ENCODE data around the gene TUBA3D. TPM values are rescaled to one million over a fixed set of nuclear protein-coding genes. Genes with fewer than 3 reads are reported as not detected.
"Not testable (repeated sequence)": the region's sequence is repeated elsewhere in the genome, so short reads cannot be mapped to it uniquely, and the experiment has no call there.

Gene TUBA3D
- total RNA-seq, 1 donor from 2014 or later: not detected

GRCh38 chr2:131484906-131485460 lies 9.1 kb downstream of the TUBA3D start:
- DNase-seq: not testable (repeated sequence)

- DNase-seq: not testable (repeated sequence)
These were observed 10.4 kb downstream of the TUBA3D start for GRCh38 chr2:131486201-131486902.

GRCh38 chr2:131488306-131489205 lies 12.6 kb downstream of the TUBA3D start:
- peak; percentile 3 for DNase-seq

DNA sequence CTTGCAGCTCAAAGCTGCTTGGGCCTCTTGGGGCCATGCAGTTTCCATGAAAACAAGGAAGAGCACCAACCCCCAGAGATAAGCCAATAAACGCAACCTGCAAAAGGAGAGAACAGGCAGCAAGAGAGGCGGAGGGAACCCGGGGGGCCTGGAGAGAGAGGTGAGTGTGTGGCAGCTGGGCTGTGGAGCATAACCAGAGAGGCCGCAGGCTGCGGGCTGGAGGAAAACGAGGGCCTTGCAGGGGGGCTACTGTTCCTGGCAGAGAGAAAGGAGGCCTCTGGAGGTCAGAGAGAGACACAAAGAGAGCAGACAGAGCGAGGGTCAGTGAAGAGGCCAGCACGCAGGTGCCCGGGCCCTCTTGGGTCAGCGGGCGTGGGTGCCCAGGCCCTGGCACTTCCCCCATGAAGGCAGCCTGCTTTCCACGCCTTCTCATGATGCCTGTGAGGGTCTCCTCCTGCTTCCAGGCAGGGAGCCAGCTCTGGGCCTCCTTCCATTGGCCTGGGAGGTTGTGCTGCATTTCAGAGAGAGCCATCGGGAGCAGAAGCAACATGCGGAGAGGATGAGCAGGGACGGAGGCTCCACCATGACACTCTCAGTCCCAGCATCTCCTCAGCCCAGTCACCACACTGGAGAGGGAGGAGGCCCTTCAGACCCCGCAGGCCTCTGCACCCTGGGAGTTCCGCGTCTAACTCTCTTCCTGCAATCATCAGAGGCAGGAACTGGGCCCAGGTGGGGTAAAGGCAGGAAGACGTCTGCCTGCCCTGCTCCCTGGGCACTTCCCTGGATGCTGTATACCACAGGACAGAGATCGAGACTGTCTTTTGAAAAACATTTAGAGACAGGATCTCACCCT lies 14.9 kb downstream of the TUBA3D start:
- DNase-seq: peak; percentile 24

DNA sequence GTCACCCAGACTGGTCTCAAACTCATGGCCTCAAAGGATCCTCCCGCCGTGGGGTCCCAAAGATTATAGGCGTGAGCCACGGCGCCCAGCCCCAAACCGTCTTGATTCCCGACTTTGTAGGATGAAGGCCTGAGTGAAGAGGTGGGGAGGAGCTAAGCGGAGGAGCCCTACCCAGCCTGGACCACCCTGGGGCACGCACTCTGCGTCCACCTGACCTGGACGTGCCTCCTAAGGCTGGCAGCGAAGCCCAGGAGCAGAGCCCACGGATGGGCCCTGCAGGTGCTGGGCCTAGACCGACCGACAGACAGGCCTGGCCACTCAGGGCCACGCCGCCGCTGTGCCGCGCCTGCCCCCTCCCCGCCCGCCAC lies 15.5 kb downstream of the TUBA3D start:
- peak; percentile 13 for DNase-seq

- not testable (repeated sequence) for DNase-seq
These were observed 16.1 kb downstream of the TUBA3D start, which contains the start of gene MZT2A for GRCh38 chr2:131492015-131492417. Gene MZT2A (minus strand): TSS chr2:131492397. CDS start chr2:131492376, 21 bp downstream.

- DNase-seq: peak; percentile 95
These were observed 16.7 kb downstream of the TUBA3D start for GRCh38 chr2:131492418-131493198.

DNA sequence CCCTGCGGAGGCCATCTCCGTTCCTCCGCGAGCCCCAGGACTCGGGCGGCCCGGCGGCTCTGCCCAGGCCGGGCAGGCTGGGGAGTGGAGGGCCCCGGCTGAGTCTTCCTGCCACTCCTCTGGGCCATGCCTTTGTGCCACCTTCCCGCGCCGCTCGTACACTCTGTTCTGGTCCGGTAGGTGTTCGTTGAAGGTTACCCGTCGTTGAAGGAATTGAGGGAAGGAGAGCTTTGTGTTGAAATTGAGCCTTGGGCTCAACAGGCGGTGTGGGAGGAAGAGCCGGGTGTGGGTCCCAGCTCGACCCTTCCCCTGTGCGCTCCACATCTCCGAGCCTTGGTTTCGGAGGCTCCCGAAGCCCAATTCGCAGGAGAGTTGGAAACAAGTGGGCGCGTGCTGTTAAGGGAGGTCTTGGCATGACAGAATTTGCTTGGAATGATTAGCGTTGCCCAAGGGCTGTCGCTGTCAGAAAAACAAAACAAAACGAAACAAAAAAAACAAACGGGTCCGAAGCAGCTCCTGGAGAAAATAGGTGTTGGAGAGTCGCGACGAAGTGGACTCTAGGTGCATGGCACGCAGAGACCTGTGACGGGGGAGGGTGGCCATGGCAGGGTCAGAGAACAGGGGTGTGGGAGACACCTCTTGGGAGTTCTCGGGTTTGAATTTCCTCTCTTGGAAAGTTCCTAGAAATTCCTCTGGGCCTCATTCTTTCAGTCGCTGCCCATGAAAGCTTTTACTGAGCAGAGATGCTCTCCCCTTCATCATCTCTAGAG lies 17.5 kb downstream of the TUBA3D start:
- DNase-seq: peak; percentile 17

- not testable (repeated sequence) for DNase-seq
These were observed 19.6 kb downstream of the TUBA3D start for GRCh38 chr2:131495506-131495905.

- not testable (repeated sequence) for DNase-seq
These were observed 22.5 kb downstream of the TUBA3D start for GRCh38 chr2:131498321-131498973.

DNA sequence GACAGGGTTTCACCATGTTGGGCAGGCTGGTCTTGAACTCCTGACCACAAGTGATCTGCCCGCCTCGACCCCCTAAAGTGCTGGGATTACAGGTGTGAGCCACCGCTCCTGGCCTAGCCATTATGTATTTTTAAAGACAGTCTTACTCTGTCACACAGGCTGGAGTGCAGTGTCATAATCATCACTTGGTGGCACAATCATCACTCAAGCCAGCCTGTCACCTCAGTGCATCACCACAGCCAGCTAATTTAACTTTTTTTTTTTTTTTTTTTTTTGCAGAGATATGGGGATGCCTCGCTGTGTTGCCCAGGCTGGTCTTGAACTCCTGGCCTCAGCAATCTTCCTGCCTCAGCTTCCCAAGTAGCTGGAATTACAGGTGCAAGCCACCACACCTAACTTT lies 27.7 kb downstream of the TUBA3D start:
- DNase-seq: not testable (repeated sequence)

- not testable (repeated sequence) for DNase-seq
These were observed 28.3 kb downstream of the TUBA3D start for GRCh38 chr2:131504082-131504750.

GRCh38 chr2:131509615-131510014 lies 33.7 kb downstream of the TUBA3D start:
- DNase-seq: no peak

GRCh38 chr2:131511291-131511968 lies 35.5 kb downstream of the TUBA3D start:
- not testable (repeated sequence) for DNase-seq

DNA sequence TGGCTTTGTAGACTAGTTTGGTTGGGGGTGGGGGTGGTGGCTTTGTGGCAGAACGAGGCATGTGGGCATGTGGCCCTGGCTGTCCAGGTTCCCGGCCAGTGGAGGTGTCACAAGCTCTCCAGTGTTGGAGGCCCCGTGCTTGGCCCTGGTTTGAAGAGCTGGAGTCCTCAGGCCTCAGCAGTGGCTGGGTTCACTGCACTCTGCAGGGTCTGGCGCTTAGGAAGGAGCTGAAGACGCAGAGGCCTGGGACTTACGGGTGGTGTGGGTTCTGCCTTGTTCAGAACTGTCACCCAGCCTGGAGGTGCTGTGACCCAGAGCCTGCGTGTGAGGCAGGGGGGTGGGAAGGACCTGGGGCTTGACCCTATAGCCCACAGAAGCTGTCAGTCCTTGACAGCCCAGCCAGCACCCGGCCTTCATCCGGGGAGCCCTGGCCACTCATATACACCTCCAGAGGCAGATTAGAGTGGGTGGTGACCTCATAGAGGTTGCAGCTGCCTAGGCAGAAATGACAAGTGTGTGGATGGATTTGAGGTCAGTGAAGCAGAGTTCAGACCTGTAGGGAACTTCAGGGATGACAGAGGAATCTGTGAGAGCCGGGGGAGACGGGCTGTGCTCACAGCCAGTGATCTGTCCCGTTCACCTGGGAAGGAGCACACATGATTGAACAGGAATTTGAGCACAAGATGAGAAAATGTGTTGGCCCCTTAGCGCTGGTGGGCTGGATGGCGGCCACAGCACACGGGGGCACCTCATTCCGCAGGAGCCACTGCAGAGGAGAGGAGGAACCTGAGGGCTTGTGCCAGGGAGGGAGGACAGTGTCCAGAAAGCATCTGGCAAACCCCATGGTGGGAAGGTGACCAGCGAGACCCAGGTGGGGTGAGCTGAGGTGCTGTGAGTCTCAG lies 36.3 kb downstream of the TUBA3D start:
- DNase-seq: not testable (repeated sequence)

GRCh38 chr2:131514408-131515166 lies 38.7 kb downstream of the TUBA3D start:
- DNase-seq: not testable (repeated sequence)

- not testable (repeated sequence) for DNase-seq
These were observed 39.3 kb downstream of the TUBA3D start for GRCh38 chr2:131515235-131515634.
